ENCODE results near the gene ARFGAP1.

DNA sequence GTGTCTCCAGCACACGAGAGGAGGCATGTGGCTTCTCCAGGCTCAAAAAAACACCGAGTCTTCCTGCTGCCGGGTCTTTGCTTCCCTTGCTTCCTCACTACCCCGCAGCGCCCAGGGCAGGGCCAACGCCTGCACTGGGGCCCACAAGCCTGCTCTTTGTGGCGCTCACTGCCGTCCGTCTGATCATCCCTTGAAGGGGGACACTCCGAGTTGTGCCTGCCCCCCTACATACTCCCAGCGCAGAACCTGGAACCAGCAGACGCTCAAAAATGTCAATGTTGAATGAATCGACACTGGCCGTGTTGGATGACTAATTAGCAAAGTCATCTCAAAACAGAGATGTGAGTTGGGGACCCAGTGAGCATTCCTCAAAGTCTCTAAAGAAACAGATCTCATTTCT lies 8.1 kb upstream of the ARFGAP1 start:
- TF ChIP-seq, protein P1, sequence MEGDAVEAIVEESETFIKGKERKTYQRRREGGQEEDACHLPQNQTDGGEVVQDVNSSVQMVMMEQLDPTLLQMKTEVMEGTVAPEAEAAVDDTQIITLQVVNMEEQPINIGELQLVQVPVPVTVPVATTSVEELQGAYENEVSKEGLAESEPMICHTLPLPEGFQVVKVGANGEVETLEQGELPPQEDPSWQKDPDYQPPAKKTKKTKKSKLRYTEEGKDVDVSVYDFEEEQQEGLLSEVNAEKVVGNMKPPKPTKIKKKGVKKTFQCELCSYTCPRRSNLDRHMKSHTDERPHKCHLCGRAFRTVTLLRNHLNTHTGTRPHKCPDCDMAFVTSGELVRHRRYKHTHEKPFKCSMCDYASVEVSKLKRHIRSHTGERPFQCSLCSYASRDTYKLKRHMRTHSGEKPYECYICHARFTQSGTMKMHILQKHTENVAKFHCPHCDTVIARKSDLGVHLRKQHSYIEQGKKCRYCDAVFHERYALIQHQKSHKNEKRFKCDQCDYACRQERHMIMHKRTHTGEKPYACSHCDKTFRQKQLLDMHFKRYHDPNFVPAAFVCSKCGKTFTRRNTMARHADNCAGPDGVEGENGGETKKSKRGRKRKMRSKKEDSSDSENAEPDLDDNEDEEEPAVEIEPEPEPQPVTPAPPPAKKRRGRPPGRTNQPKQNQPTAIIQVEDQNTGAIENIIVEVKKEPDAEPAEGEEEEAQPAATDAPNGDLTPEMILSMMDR (IDR thresholded peaks at IDR 0.05; ENCODE audit: borderline replicate concordance, extremely low read depth, low read length, poor library complexity, severe bottlenecking): no peak
- TF ChIP-seq EZH2 (IDR thresholded peaks at IDR 0.05; ENCODE audit: borderline replicate concordance, low read depth, low read length, severe bottlenecking): no peak

Measured in DND-41 (cell line).